KBM-7 (cell line): ENCODE results near the gene USF3.
A peak's percentile ranks its signal among the peaks of the same experiment; 100 is the strongest.

Source experiments
- DNase-seq: peaks from one replicate; pipeline ENCODE4 v3.0.0-alpha.2; 2015
- in situ Hi-C: fragments of 300-500 bp; cut with MboI; formaldehyde crosslinking; loops from 2 replicates; pipeline ENCODE4 v1.14.3; 2020; ENCODE audit warnings: low sequenced_read_pairs, low pct_unique_long_range_greater_than_20kb, mixed read lengths

Gene USF3

DNA sequence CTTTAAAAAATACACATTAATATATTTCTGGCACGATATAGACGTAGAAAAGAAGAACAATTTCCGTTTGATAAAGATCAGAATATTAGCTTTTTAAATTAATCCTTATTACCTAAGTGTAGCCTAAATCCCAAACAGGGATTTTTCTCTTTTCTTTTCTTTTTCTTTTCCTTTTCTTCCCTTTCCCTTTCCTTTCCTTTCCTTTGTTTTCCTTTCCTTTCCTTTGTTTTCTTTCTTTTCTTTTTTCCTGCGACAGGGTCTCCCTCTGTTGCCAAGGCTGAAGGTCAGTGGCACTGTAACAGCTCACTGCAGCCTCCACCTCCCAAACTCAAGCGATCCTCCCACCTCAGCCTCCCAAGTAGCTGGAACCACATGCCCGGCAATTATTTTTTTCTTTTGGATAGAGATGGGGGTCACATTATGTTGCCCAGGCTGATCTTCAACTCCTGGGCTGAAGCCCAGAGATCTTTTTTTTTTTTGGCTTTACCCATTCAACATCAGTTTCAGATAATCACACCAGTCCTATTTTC lies 1.8 kb upstream of the USF3 start:
- no peak for DNase-seq
- in situ Hi-C loops = no loop called here

DNA sequence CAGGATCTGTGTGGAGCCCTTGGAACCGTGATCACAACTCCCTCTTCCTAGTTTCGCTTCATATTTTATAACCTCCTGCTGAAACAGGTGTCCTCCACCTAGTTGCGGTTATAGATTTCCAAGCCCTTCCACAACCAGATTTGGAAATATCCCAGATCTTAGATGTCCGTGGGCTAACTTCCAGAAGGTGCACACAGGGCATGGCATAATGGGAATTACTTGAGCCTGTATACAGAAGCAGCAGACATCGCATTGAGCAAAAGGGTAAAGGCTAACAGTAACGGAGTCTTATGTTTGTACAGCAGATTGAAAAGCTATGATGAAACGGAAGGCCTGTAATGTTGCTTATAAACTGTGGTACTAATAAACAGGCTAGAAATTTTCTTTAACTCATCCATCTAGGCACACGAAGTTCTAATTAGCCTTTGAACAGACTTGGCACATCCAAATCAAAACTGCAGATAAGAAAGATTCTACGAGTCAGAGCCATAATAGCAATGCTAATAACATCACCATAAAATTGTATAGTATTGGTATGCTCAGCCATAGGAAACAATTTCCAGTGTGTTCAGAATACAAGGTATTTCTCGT lies 1.2 kb upstream of the USF3 start:
- in situ Hi-C loops = no loop called here
- DNase-seq = peak; percentile 32

- in situ Hi-C loops = no loop called here
- peak; percentile 100 for DNase-seq
Observed at GRCh38 chr3:113696658-113697499, 437 bp upstream of the USF3 start.

GRCh38 chr3:113695431-113695785 lies 1.0 kb downstream of the USF3 start:
- peak; percentile 50 for DNase-seq
- in situ Hi-C loops = no loop called here

DNA sequence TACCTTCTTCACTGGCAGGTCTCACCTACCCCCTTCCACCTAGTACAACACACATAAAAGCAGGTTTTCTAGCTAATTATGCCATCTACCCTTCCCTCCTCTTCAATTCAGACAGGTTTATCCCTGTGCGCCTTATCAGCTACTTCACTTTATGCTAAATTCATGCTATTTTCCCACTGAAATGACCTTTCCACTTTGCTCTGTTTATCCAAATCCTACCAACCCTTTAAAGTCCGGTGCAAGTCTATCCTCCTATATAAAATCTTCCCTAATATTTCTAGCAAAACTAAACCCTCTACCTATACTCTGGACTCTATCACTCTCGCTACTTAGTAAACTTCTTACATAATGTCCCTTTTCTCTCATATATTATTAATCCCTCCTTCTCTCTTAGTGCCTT lies 6.0 kb downstream of the USF3 start:
- DNase-seq = no peak
- in situ Hi-C loops = no loop called here

- peak; percentile 59 for DNase-seq
- in situ Hi-C loops = no loop called here
Observed at GRCh38 chr3:113685956-113686721, 10.3 kb downstream of the USF3 start.

DNA sequence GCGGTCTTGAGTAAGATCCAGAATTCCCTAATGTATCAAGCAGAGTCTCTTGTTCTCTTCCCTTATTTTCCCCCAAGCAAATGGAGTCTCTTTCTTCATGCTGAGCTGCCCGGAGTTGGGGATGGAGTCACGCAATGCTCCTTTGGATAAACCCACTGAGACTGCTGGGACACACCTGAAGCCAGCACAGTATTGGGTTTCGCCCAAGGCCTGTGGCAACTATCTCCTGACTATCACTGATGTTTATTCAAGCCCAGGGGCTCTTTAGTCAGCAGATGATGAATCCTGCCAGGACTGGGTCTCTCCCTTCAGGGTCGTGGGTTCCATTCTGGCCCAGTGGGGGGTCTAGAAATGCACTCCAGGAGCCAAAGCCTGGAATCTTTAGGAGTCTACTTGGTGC lies 11.3 kb downstream of the USF3 start:
- in situ Hi-C loops = no loop called here
- DNase-seq = no peak

DNA sequence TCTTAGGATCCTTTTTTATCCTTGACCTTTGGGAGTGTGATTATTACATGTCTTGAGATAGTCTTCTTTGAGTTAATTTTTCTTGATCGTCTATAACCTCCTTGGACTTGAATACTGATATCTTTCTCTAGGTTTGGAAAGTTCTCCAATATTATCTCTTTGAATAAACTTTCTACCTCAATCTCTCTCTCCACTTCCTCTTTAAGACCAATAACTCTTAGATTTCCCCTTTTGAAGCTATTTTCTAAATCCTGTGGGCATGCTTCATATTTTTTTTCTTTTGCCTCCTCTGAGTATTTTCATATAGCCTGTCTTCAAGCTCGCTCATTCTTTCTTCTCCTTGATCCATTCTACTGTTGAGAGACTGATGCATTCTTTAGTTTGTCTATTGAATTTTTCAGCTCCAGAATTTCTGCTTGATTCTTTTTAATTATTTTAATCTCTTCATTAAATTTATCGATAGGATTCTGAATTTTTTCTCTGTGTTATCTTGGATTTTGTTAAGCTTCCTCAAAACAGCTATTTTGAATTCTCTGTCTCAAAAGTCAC lies 12.1 kb downstream of the USF3 start:
- peak; percentile 46 for DNase-seq
- in situ Hi-C loops = no loop called here

GRCh38 chr3:113678773-113679172 lies 17.7 kb downstream of the USF3 start:
- DNase-seq = no peak
- in situ Hi-C loops = no loop called here

GRCh38 chr3:113677737-113678136 lies 18.7 kb downstream of the USF3 start:
- no peak for DNase-seq
- in situ Hi-C loops = no loop called here

DNA sequence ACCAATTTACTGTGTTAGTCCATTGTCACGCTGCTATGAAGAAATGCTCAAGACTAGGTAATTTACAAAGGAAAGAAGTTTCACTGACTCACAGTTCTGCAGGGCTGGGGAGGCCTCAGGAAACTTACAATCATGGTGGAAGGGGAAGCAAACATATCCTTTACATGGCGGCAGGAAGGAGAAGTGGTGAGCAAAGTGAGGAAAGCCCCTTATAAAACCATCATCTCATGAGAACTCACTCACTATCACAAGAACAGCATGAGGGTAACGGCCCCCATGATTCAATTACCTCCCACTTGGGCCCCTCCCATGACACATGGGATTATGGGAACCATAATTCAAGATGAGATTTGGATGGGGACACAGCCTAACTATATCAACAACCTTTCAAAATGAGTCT lies 20.2 kb downstream of the USF3 start:
- peak; percentile 56 for DNase-seq
- in situ Hi-C loops = no loop called here

- DNase-seq = no peak
- in situ Hi-C loops = no loop called here
Observed at GRCh38 chr3:113673593-113673992, 22.8 kb downstream of the USF3 start.

DNA sequence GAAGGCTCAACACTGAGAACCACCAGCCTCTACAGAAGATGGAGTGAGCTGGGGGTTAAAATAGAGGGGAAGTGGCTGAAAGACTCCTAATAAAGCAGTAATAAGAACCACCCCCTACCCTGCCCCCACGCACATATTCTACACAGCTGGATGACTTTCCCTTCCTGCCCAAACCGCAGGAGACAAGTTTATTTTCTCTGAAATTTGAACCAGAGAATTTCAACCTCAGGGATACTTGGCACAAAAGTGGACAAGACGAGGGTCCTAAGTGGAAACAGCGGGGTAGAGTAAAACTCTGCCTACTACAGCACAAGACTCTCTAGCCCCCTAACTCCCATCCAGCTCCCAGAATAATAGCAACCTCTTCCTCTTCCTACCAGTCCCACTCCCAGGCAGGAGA lies 28.4 kb downstream of the USF3 start:
- in situ Hi-C loops = no loop called here
- DNase-seq = peak; percentile 75

DNA sequence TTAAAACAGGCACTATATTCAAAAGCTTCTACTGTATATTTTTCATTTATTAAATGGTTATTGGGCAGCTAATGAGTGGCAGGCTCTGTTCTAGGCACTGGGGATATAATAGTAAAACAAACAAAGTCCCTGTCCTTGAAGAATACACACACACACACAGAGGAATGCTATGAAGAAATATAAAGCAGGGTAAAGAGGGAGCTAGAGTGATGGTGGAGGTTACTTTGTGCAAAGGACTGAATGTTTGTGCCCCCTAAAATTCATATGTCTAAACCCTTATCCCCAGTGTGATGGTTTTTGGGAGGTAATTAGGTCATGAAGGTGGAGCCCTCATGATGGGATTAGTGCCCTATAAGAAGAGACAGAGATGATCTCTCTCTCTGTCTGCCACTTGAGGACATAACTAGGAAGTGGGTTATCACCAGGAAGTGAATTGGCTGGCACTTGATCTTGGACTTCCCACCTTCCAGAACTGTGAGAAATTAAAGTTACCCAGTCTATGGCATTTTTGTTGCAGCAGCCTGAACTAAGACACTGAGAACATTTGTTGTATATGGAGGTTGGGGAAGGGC lies 31.8 kb downstream of the USF3 start:
- in situ Hi-C loops = no loop called here
- DNase-seq = no peak

GRCh38 chr3:113663761-113664160 lies 32.7 kb downstream of the USF3 start:
- no peak for DNase-seq
- in situ Hi-C loops = no loop called here

- DNase-seq = no peak
- in situ Hi-C loops = no loop called here
Observed at GRCh38 chr3:113663324-113663750, 33.1 kb downstream of the USF3 start.

DNA sequence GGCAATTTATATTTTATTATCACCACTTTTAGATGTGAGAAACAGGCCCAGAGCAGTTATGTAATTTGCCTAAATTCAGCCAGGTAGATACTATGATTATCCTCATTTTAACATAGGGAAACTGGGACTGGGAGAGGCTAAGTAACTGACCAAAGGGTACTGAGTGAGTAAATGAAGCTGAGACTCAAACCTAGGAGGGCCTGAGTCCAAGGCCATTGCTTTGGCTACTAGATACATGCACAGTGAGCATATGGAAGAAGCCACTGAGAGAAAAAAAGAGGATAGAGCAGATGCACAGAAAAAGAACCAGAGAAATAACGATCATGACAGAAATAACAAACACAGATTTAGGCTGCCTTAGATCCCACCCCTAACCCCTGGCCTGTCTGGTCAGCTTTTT lies 33.6 kb downstream of the USF3 start:
- in situ Hi-C loops = no loop called here
- no peak for DNase-seq

DNA sequence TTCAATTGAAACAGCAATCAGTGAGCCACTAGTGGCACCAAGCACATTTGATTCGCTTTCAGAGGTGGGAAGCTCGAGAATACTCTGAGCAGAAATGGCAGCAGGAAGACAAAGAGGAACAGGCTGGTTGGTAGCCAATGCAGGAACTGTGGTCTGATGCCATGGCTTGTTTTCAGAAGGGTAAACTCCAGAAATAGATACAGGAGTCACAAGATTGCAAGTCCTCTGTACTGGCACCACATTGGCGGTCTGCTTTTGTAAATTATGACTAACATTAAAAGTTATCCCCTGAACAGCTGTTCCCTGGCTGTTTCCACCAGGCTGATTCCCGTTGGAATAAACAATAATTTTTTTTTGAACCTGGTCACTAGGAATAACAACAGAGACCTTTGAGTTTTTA lies 35.5 kb downstream of the USF3 start:
- DNase-seq = no peak
- in situ Hi-C loops = no loop called here

DNA sequence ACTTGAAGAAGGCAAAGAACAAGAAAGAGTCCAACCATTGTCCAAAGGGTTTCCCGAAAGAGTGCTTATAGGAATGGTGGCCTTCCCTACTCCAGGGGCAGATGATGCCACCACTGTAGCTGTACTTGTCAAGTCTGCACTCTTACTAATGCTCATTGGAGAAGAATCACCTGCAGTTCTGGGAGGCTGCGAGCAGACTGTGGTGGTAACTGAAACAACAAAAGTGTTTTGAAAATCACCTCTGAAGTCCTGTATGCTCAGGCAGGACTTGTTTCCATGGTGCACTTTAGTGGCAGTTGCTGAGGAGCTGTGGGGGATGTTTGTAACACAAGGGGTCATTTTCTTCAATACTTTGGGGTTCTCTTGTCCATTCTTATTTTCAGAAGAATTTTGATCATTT lies 36.0 kb downstream of the USF3 start:
- in situ Hi-C loops = no loop called here
- no peak for DNase-seq
